SK-N-MC (cell line): Measurements from ENCODE around the gene GTF2IRD1.

Experiments used
- EZH2 ChIP-seq: fragments of 200-600 bp; sonication (generic); IDR thresholded peaks from one replicate; pipeline ENCODE4 v1.6.1; 2017; ENCODE audit warnings: antibody characterized with exemption
- FOXP2 ChIP-seq: optimal IDR thresholded peaks from 2 replicates; pipeline ENCODE3; 2011; ENCODE audit warnings: mild to moderate bottlenecking, moderate library complexity; ENCODE audit not compliant: insufficient read depth; ENCODE audit errors: extremely low read length, control extremely low read depth
- POLR2AphosphoS5 ChIP-seq: IDR thresholded peaks from 2 replicates; pipeline ENCODE4 v1.6.1; 2012; ENCODE audit warnings: mild to moderate bottlenecking, low read depth, low read length, borderline replicate concordance

DNA sequence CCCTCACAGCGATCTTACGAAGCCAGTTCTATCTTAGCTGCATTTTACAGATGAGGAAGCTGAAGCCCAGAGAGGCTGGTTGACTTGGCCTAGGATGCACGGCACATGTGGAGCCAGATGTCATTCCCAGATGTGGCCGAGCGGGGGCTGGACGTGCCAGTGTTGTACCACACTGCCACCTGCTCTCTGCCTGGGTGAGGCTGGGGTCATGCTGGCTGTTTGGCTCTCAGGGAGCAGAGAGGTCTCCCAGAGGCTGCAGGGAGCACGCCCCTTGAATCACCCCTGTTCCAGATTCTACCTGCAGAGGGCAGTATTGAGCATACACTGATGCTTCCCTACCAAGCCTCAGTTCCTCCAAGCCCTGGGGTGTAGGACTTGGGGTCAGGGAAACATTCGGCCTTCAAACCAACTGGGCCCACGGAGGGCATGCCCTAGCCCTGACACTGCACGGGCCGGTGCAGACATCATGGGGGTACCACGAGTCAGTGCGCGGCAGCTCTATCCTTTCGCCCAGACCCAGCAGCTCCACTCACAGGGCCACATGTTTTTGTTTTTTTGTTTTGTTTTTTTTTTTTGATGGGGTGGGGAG lies 3.8 kb upstream of the GTF2IRD1 start:
- TF ChIP-seq FOXP2 (no peak), EZH2 (no peak), POLR2AphosphoS5 (no peak)
